Osteocyte (in vitro differentiated cells): ENCODE results near the gene MEP1A. TPM values are rescaled to one million over a fixed set of nuclear protein-coding genes. Genes with fewer than 3 reads are reported as not detected.

Source experiments
- DNase-seq: peaks from one replicate; pipeline ENCODE4 v3.0.0; 2021; ENCODE audit warnings: mixed read lengths; ENCODE audit not compliant: unreplicated experiment; ENCODE audit errors: extremely low spot score
- H3K27ac Mint-ChIP-seq: one replicate; pipeline ENCODE4 v1.8.0; 2021; ENCODE audit warnings: mild to moderate bottlenecking, mixed read lengths; ENCODE audit not compliant: unreplicated experiment
- H3K27me3 Mint-ChIP-seq: one replicate; pipeline ENCODE4 v1.8.0; 2021; ENCODE audit warnings: mixed read lengths; ENCODE audit not compliant: unreplicated experiment
- H3K36me3 Mint-ChIP-seq: one replicate; pipeline ENCODE4 v1.8.0; 2021; ENCODE audit warnings: mixed read lengths; ENCODE audit not compliant: unreplicated experiment
- H3K4me1 Mint-ChIP-seq: one replicate; pipeline ENCODE4 v1.8.0; 2021; ENCODE audit warnings: mixed read lengths; ENCODE audit not compliant: unreplicated experiment
- H3K4me3 Mint-ChIP-seq: one replicate; pipeline ENCODE4 v1.8.0; 2021; ENCODE audit warnings: mild to moderate bottlenecking, moderate library complexity, mixed read lengths; ENCODE audit not compliant: unreplicated experiment
- H3K9me3 Mint-ChIP-seq: one replicate; pipeline ENCODE4 v1.8.0; 2021; ENCODE audit warnings: mixed read lengths; ENCODE audit not compliant: unreplicated experiment
- CTCF ChIP-seq: fragments of 200-600 bp; sonication (generic); IDR thresholded peaks from 2 replicates; pipeline ENCODE4 v1.5.0; 2021; ENCODE audit warnings: antibody characterized with exemption, mild to moderate bottlenecking, moderate library complexity
- total RNA-seq: library from RNA; stranded (reverse); gene quantifications from 2 replicates; pipeline ENCODE4 v1.2.1, GENCODE V29; 2021

MEP1A gene
- total RNA-seq, 1 donor from 2014 or later: not detected

GRCh38 chr6:46882645-46883044, 89.5 kb downstream of the MEP1A start:
- no peaks in the 10 kb centered on the region for H3K36me3 Mint-ChIP-seq
- no peak for TF ChIP-seq CTCF
- H3K27me3 Mint-ChIP-seq: peaks cover 2% of the 10 kb centered on the region
- H3K9me3 Mint-ChIP-seq: no peaks in the 10 kb centered on the region
- no peak overlapping the region for H3K27ac Mint-ChIP-seq
- no peaks in the 10 kb centered on the region for H3K4me1 Mint-ChIP-seq
- no peak for DNase-seq
- H3K4me3 Mint-ChIP-seq: no peak overlapping the region

GRCh38 chr6:46888031-46888430, 94.8 kb downstream of the MEP1A start:
- Mint-ChIP-seq H3K36me3 (no peaks in the 10 kb centered on the region), H3K27me3 (no peaks in the 10 kb centered on the region), H3K4me3 (no peak overlapping the region), H3K9me3 (no peaks in the 10 kb centered on the region), H3K27ac (no peak overlapping the region), H3K4me1 (no peaks in the 10 kb centered on the region)
- DNase-seq: no peak
- no peak for TF ChIP-seq CTCF

- H3K4me3 Mint-ChIP-seq: no peak overlapping the region
- no peak for TF ChIP-seq CTCF
- no peaks in the 10 kb centered on the region for H3K4me1 Mint-ChIP-seq
- H3K9me3 Mint-ChIP-seq: no peaks in the 10 kb centered on the region
- no peak overlapping the region for H3K27ac Mint-ChIP-seq
- no peaks in the 10 kb centered on the region for H3K27me3 Mint-ChIP-seq
- H3K36me3 Mint-ChIP-seq: no peaks in the 10 kb centered on the region
- no peak for DNase-seq
Observed at GRCh38 chr6:46888578-46888977, 95.4 kb downstream of the MEP1A start.

Other genes starting within 250 kb of the MEP1A start
- 0.30 TPM in 1 of 2 replicates, not detected in the other for gene CYP39A1, start 140.6 kb upstream of the MEP1A start, total RNA-seq
- gene SLC25A27, start 140.4 kb upstream of the MEP1A start, total RNA-seq: 7.6 and 8.2 TPM in 2 replicates
- gene TDRD6, start 105.5 kb upstream of the MEP1A start, total RNA-seq: 0.03 and 0.05 TPM in 2 replicates
- not detected in 2 replicates for gene PLA2G7, start 58.0 kb upstream of the MEP1A start, total RNA-seq
- not detected in 2 replicates for gene ANKRD66, start 46.5 kb upstream of the MEP1A start, total RNA-seq
- not detected in 2 replicates for gene ADGRF5, start 128.5 kb downstream of the MEP1A start, total RNA-seq
- gene ADGRF1, start 248.9 kb downstream of the MEP1A start, total RNA-seq: not detected in 2 replicates